K562 (cell line): Measurements from ENCODE around the gene UNC13C.

Experiments used
- CTCF ChIP-seq, 3 experiments: IDR thresholded peaks in 2 of 3; conservative IDR thresholded peaks in 1 of 3; 2 replicates each; pipeline ENCODE4 v1.5.1; 2011 to 2012; ENCODE audit warnings: low read length in 3 of 3, mild to moderate bottlenecking in 3 of 3, control low read depth in 2 of 3, improper control_type of control experiment in 1 of 3, inconsistent platforms in 1 of 3, low read depth in 1 of 3, mixed read lengths in 1 of 3, moderate library complexity in 1 of 3; ENCODE audit not compliant: insufficient read depth in 2 of 3
- PCBP1 ChIP-seq: fragments of 200-400 bp; formaldehyde crosslinking; IDR thresholded peaks from 2 replicates; pipeline ENCODE4 v1.6.1; 2018; ENCODE audit warnings: mild to moderate bottlenecking, low read depth, low read length; ENCODE audit not compliant: poor library complexity, severe bottlenecking
- POLR2A ChIP-seq: fragments of 450-650 bp; conservative IDR thresholded peaks from 2 replicates; pipeline ENCODE4 v1.6.1; 2016
- ZNF785 ChIP-seq: fragments of 250-450 bp; sonication (Bioruptor Pico); IDR thresholded peaks from 2 replicates; pipeline ENCODE4 v1.4.0; 2020; ENCODE audit warnings: mild to moderate bottlenecking
- TF ChIP-seq, protein P1 (sequence below): IDR thresholded peaks from 2 replicates; pipeline ENCODE4 v1.6.1; 2016; ENCODE audit warnings: missing genetic modification characterization, missing compliant biosample characterization

DNA sequence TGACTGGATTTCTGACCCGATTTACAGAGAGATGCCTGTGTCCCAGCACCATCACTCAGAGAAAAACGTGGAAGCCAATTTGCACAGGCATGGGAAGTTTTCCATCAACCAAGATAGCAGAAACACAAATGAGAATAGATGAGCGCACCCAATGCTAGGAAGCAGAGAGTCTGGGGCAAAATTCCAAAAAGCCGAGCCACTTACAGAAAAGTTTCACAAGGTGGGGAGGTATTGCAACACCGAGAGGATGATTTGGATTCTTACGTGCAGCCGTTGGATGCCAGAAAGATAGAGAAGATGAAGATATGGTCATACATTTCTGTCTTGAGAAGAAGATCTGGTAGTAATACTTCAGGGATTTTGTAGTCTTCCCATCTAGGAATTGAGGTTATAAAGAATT lies 57.4 kb downstream of the UNC13C start:
- TF ChIP-seq CTCF (IDR thresholded peaks at IDR 0.05 in 2 of 3, conservative IDR thresholded peaks at IDR 0.05 in 1 of 3; ENCODE audit: insufficient read depth in 2 of 3, low read depth in 1 of 3, low read length in 3 of 3), result no peak
- TF ChIP-seq POLR2A, result no peak
- TF ChIP-seq, protein P1, sequence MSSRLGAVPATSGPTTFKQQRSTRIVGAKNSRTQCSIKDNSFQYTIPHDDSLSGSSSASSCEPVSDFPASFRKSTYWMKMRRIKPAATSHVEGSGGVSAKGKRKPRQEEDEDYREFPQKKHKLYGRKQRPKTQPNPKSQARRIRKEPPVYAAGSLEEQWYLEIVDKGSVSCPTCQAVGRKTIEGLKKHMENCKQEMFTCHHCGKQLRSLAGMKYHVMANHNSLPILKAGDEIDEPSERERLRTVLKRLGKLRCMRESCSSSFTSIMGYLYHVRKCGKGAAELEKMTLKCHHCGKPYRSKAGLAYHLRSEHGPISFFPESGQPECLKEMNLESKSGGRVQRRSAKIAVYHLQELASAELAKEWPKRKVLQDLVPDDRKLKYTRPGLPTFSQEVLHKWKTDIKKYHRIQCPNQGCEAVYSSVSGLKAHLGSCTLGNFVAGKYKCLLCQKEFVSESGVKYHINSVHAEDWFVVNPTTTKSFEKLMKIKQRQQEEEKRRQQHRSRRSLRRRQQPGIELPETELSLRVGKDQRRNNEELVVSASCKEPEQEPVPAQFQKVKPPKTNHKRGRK (tag), result no peak
- no peak for TF ChIP-seq ZNF785 (CRISPR knock-in tag)
- TF ChIP-seq PCBP1, result no peak
